Stomach (tissue), 9 donors: ENCODE measurements around the gene ABCF3. TPM values are rescaled to one million over a fixed set of nuclear protein-coding genes. Genes with fewer than 3 reads are reported as not detected.
A peak's percentile ranks its signal among the peaks of the same experiment; 100 is the strongest.

Experiments used
- DNase-seq, 2 donors: peaks; one replicate each; pipeline versions ENCODE4 v3.0.0 to v3.0.0-alpha.2; 2013 to 2019
- H3K27ac ChIP-seq, 5 donors: fragments of 200-600 bp in 4 of 5; sonication (generic) in 4 of 5; one replicate each; pipeline ENCODE4 v1.5.1; 2013 to 2019; ENCODE audit warnings: mild to moderate bottlenecking in 1 of 5, moderate library complexity in 1 of 5
- H3K27me3 ChIP-seq, 3 donors: fragments of 200-600 bp; sonication (generic); one replicate each; pipeline ENCODE4 v1.5.1; 2017 to 2019; ENCODE audit warnings: mixed run types in 1 of 3
- H3K36me3 ChIP-seq, 4 donors: fragments of 200-600 bp; sonication (generic); 1 replicate in 3 of 4; 2 replicates in 1 of 4; pipeline ENCODE4 v1.5.1; 2016 to 2019
- H3K4me1 ChIP-seq, 4 donors: fragments of 200-600 bp; sonication (generic); one replicate each; pipeline ENCODE4 v1.5.1; 2016 to 2019
- H3K4me3 ChIP-seq, 4 donors: fragments of 200-600 bp; sonication (generic) in 3 of 4; one replicate each; pipeline ENCODE4 v1.5.1; 2016 to 2019; ENCODE audit warnings: mild to moderate bottlenecking in 1 of 4
- H3K9me3 ChIP-seq, 4 donors: fragments of 200-600 bp; sonication (generic); one replicate each; pipeline ENCODE4 v1.5.1; 2016 to 2019
- EP300 ChIP-seq: sonication (generic); formaldehyde crosslinking; IDR thresholded peaks from one replicate; pipeline ENCODE4 v1.6.1; 2017; ENCODE audit warnings: antibody characterized with exemption
- POLR2A ChIP-seq, 4 donors: fragments of 450-650 bp; IDR thresholded peaks; one replicate each; pipeline ENCODE4 v1.6.1; 2016; ENCODE audit warnings: antibody characterized with exemption in 4 of 4, control low read depth in 2 of 4, mild to moderate bottlenecking in 1 of 4, moderate library complexity in 1 of 4
- POLR2AphosphoS5 ChIP-seq, 3 donors: sonication (generic); formaldehyde crosslinking; IDR thresholded peaks; one replicate each; pipeline ENCODE4 v1.6.1; 2016; ENCODE audit warnings: antibody characterized with exemption in 3 of 3
- WGBS, 5 donors: extraction: QIAGEN DNeasy Blood & Tissue Kit in 3 of 5; methylation state at CpG; one replicate each; pipeline versions ENCODE4 v1.1.5 to v1.1.7; 2013 to 2018; 5-methylcytosine and 5-hydroxymethylcytosine counted together
- intact Hi-C: fragments of 100-400 bp; cut with DNase I; formaldehyde crosslinking; loops from one replicate; pipeline ENCODE4 v1.15.1; 2023; ENCODE audit warnings: low total_unique reads
- polyA plus RNA-seq, 3 donors: library from polyadenylated mRNA; stranded (reverse); fragments of 200-250 nt; gene quantifications; one replicate each; pipeline ENCODE4 v1.2.3, GENCODE V29; 2013
- total RNA-seq, 5 donors: library from RNA; depleted of rRNA; stranded (reverse); fragments of >200 nt; gene quantifications; one replicate each; pipeline versions ENCODE4 v1.1.0 to v1.2.3, GENCODE V29; 2014 to 2016
- TF ChIP-seq, protein P1 (sequence below), 7 experiments: fragments of 450-650 bp in 4 of 7; fragments of 200-600 bp in 3 of 7; sonication (generic) in 3 of 7; IDR thresholded peaks; one replicate each; pipeline ENCODE4 v1.5.1; 2016 to 2019; ENCODE audit warnings: antibody characterized with exemption in 7 of 7, control low read depth in 2 of 7, mild to moderate bottlenecking in 1 of 7
- donor health status: healthy with polysubstance abuse.
- donor health status: Bipolar disorder and iron deficiency.
- donor health status: healthy.

Gene ABCF3
- total and polyA plus RNA-seq, 8 donors = 21.6 to 194 (median 47.5) TPM

DNA sequence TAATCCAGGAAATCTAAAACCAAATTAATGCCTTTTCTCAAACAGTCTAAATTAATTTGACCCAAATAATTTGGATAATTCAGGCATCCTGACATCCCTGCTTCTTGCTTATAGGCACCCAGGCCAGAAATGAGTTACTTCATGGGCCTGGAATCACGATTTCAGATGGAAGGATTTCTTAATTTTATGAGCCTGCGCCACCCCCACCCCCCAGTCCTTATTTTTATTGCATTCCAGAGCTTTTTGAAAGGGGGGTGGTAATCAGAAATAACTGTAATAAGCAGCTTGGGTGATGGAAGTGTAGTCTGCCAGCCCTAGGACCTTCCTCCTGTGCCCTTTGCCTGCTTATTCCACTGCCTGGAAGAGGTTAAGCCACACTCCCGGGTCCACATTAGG lies 10.0 kb upstream of the ABCF3 start:
- intact Hi-C loops = no loop called here
- peaks cover 46 to 59% (median 59%) of the 10 kb centered on the region in 4 donors for H3K36me3 ChIP-seq

DNA sequence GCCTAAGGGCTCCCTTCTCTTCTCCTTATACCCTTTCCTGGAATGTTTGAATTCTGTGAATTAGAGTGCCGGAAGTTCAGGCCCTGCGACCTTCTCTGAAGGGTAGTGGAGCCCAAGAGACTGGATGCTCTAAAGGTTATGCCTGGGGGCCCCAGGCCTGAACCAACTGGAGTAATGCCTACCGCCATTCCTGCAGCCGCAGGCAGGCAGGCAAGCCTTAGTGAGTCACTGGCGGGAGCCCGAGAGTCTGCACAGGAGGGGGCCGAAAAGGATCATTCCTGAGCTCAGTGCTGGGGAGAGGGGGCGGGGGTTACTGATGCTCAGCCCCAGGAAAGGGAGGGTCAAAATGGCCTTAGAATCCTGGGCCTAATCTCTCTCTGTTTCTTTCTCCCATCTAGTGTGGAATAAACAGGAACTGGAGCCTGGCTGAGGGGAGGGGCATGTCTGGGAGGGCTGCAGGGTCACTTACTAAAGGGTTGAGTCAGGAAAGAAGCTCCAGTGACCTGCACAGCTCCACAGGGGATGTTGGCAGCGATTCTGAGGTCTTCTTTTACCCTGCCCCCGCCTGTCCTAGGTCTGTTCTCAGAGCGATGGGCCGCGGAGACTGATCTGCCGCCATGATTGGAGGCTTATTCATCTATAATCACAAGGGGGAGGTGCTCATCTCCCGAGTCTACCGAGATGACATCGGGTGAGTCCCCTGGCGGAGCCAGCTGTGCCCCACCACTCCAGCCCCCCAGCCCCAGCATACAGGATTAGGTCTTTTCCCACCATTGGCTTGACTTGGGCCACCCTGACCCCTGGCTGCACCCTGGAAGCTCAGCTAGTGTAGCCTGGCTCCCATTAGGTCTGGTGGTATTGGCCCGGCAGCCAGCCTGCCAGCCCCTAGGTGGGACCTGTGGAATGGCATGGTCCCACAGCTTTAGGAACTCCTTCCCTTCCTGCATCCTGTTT lies 9.3 kb upstream of the ABCF3 start:
- no peaks in the 10 kb centered on the region for H3K9me3 ChIP-seq
- no peaks in the 10 kb centered on the region for H3K27me3 ChIP-seq
- TF ChIP-seq POLR2A (IDR thresholded peaks at IDR 0.05) = no peak
- peak in 1 of 3 donors; percentile 46 for TF ChIP-seq POLR2AphosphoS5 (IDR thresholded peaks at IDR 0.05)
- TF ChIP-seq EP300 = no peak
- TF ChIP-seq, protein P1, sequence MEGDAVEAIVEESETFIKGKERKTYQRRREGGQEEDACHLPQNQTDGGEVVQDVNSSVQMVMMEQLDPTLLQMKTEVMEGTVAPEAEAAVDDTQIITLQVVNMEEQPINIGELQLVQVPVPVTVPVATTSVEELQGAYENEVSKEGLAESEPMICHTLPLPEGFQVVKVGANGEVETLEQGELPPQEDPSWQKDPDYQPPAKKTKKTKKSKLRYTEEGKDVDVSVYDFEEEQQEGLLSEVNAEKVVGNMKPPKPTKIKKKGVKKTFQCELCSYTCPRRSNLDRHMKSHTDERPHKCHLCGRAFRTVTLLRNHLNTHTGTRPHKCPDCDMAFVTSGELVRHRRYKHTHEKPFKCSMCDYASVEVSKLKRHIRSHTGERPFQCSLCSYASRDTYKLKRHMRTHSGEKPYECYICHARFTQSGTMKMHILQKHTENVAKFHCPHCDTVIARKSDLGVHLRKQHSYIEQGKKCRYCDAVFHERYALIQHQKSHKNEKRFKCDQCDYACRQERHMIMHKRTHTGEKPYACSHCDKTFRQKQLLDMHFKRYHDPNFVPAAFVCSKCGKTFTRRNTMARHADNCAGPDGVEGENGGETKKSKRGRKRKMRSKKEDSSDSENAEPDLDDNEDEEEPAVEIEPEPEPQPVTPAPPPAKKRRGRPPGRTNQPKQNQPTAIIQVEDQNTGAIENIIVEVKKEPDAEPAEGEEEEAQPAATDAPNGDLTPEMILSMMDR (IDR thresholded peaks at IDR 0.05) = no peak
- peaks cover 46 to 59% (median 59%) of the 10 kb centered on the region in 4 donors for H3K36me3 ChIP-seq
- peak overlapping the region; percentile 37 to 94 (median 92) for H3K27ac ChIP-seq
- WGBS, 5 donors = 40 to 48% (median 44%) methylated on average over 18 to 19 of the region's 19 CpGs
- intact Hi-C loops = no loop called here
- peak overlapping the region; percentile 87 to 100 (median 96) for H3K4me3 ChIP-seq
- DNase-seq = peak; percentile 45 to 86
- H3K4me1 ChIP-seq = peaks cover 29 to 61% (median 49%) of the 10 kb centered on the region in 4 donors

More for the DNA sequence above, 10.0 kb upstream of the ABCF3 start:
- Histone ChIP-seq H3K4me1 (peaks cover 29 to 61% (median 49%) of the 10 kb centered on the region in 4 donors), H3K27me3 (no peaks in the 10 kb centered on the region), H3K4me3 (peak overlapping the region; percentile 87 to 100 (median 96)), H3K27ac (peak overlapping the region; percentile 37 to 94 (median 92)), H3K9me3 (no peaks in the 10 kb centered on the region)
- WGBS, 5 donors = 32 to 42% (median 34%) methylated on average over 3 of the region's 3 CpGs
- TF ChIP-seq EP300 = no peak
- no peak for TF ChIP-seq POLR2AphosphoS5 (IDR thresholded peaks at IDR 0.05)
- TF ChIP-seq, protein P1 (IDR thresholded peaks at IDR 0.05) = no peak
- TF ChIP-seq POLR2A (IDR thresholded peaks at IDR 0.05) = no peak
- no peak for DNase-seq

DNA sequence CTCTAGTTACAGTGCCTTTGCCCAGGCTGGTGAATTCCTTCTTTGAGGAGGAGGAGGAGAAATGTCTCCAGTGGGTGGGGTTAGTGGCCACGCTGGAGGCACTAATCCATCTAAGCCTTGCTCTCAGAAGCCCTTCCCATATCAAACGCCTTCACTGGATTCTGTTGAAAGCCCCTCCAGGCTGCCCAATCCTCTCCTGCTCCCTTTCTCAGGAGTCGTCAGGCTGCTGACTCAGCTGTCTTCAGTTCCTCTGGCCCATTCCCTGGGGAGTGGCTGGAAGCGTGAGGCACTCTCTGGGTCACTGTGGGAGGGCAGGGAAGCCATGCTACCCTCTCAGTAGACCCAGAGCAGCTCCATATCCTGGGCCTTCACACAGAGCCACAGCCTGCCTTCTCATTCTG lies 8.7 kb upstream of the ABCF3 start:
- Histone ChIP-seq H3K9me3 (no peaks in the 10 kb centered on the region), H3K27ac (peak overlapping the region; percentile 16 to 94 (median 92)), H3K36me3 (peaks cover 52 to 59% (median 59%) of the 10 kb centered on the region in 4 donors), H3K27me3 (no peaks in the 10 kb centered on the region), H3K4me1 (peaks cover 29 to 61% (median 49%) of the 10 kb centered on the region in 4 donors), H3K4me3 (peak overlapping the region in 3 of 4 donors; percentile 87 to 100 (median 94))
- TF ChIP-seq POLR2AphosphoS5 (IDR thresholded peaks at IDR 0.05) (no peak), EP300 (no peak)
- intact Hi-C loops = no loop called here
- 40 to 59% (median 42%) methylated on average over 3 to 4 of the region's 4 CpGs for WGBS, 5 donors
- DNase-seq = no peak

DNA sequence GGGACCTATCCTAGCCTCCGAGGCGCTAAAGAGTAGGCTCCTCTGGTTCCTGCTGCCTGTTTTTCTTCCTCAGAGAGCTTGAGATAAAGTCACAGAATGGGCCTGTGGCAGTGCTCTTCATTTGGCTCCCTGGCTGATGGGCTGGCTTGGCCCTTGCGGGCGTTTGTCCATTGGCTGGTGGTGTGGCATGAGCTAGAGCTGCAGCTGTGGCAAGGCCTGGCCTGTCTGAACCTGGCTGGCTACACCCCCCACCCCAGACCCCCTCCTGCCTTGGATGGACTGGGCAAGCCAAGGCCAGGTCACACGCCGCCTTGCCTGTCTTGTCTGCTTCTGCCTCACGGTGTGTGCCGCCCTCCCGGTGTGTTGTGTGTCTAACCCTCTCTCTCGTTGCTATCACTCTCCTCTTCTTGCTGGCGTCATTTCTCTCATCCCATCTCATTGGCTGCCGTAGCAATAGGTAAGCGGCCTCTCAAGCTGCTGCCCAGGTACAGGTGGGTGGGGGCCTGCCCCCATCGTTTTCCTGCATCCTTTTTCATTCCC lies 8.2 kb upstream of the ABCF3 start:
- Histone ChIP-seq H3K9me3 (no peaks in the 10 kb centered on the region), H3K4me1 (peaks cover 29 to 61% (median 49%) of the 10 kb centered on the region in 4 donors), H3K27ac (peak overlapping the region in 2 of 5 donors; percentile 27 to 92), H3K4me3 (peak overlapping the region in 2 of 4 donors; percentile 87 to 94), H3K36me3 (peaks cover 54 to 61% (median 59%) of the 10 kb centered on the region in 4 donors), H3K27me3 (no peaks in the 10 kb centered on the region)
- TF ChIP-seq EP300 = no peak
- TF ChIP-seq, protein P1 (IDR thresholded peaks at IDR 0.05) = no peak
- TF ChIP-seq POLR2AphosphoS5 (IDR thresholded peaks at IDR 0.05) = no peak
- TF ChIP-seq POLR2A (IDR thresholded peaks at IDR 0.05) = no peak
- intact Hi-C loops = no loop called here
- 88 to 94% (median 91%) methylated on average over 14 of the region's 14 CpGs for WGBS, 5 donors
- DNase-seq = no peak
